ENCODE data around the gene ZSCAN10.

ZSCAN10 gene

GRCh38 chr16:3038896-3039295, 60.2 kb downstream of the ZSCAN10 start:
- no peak for TF ChIP-seq FOXP2 (optimal IDR thresholded peaks at IDR 0.05; ENCODE audit: borderline replicate concordance, extremely low read depth, extremely low read length, insufficient read depth)
- no peak for TF ChIP-seq REST (IDR thresholded peaks at IDR 0.05; ENCODE audit: insufficient read depth in 1 of 2, low read depth in 2 of 2, low read length in 2 of 2)
- TF ChIP-seq POLR2AphosphoS5 (IDR thresholded peaks at IDR 0.05; ENCODE audit: low read depth, low read length), result no peak
- no peak for TF ChIP-seq SIN3A (IDR thresholded peaks at IDR 0.05; ENCODE audit: borderline replicate concordance, insufficient read depth, low read length)
- no peak for TF ChIP-seq TAF1 (IDR thresholded peaks at IDR 0.05; ENCODE audit: borderline replicate concordance, insufficient read depth, low read length)

Measured in PFSK-1 (cell line).